H1 (cell line): ENCODE results near the gene TEX55. TPM values are rescaled to one million over a fixed set of nuclear protein-coding genes. Genes with fewer than 3 reads are reported as not detected.

Experiments used
- CTCF ChIA-PET: fragments of 300-600 bp; sonication (Branson Sonifier 250); formaldehyde crosslinking; loops from one replicate; lab custom pipeline; 2021; ENCODE audit not compliant: partially characterized antibody; lab: Charles Lee
- POLR2A ChIA-PET: fragments of 300-600 bp; sonication (Branson Sonifier 250); formaldehyde crosslinking; loops from one replicate; lab custom pipeline; 2021; ENCODE audit warnings: inconsistent platforms; ENCODE audit not compliant: partially characterized antibody; lab: Charles Lee
- DNase-seq, 2 experiments: peaks; one replicate each; pipeline versions ENCODE4 v3.0.0 to v3.0.0-alpha.2; 2010 to 2022; ENCODE audit warnings: low spot score in 2 of 2, low read depth in 1 of 2, mixed read lengths in 1 of 2
- FAIRE-seq: peaks from 2 replicates; lab custom pipeline; 2011; peaks lifted over from hg19 to GRCh38; lab: Jason Lieb, UNC
- H2AFZ ChIP-seq: 2 replicates; pipeline ENCODE4 v1.8.1; 2012; ENCODE audit warnings: low read length, inconsistent platforms
- H2AK5ac ChIP-seq: 2 replicates; pipeline ENCODE4 v1.6.1; 2013; ENCODE audit warnings: low read depth, low read length
- H2BK120ac ChIP-seq: replicated peaks from 2 replicates; pipeline ENCODE3; 2013; ENCODE audit warnings: low read depth, low read length, inconsistent platforms
- H2BK12ac ChIP-seq: 2 replicates; pipeline ENCODE4 v1.6.1; 2013; ENCODE audit warnings: low read depth, low read length
- H2BK15ac ChIP-seq: 2 replicates; pipeline ENCODE4 v1.6.1; 2013; ENCODE audit warnings: low read length
- H2BK20ac ChIP-seq: 2 replicates; pipeline ENCODE4 v1.6.1; 2013; ENCODE audit warnings: low read length
- H2BK5ac ChIP-seq: 2 replicates; pipeline ENCODE4 v1.6.1; 2013; ENCODE audit warnings: low read depth, low read length
- H3K14ac ChIP-seq: 2 replicates; pipeline ENCODE4 v1.6.1; 2013; ENCODE audit warnings: inconsistent platforms; ENCODE audit not compliant: insufficient read length
- H3K18ac ChIP-seq: 2 replicates; pipeline ENCODE4 v1.6.1; 2013; ENCODE audit warnings: low read length; ENCODE audit errors: extremely low read depth
- H3K23ac ChIP-seq: 2 replicates; pipeline ENCODE4 v1.6.1; 2013; ENCODE audit warnings: inconsistent platforms; ENCODE audit not compliant: insufficient read length
- H3K23me2 ChIP-seq: 2 replicates; pipeline ENCODE4 v1.6.1; 2013; ENCODE audit warnings: low read depth, low read length
- H3K27ac ChIP-seq: 2 replicates; pipeline ENCODE4 v1.6.1; 2011; ENCODE audit warnings: low read depth, low read length, inconsistent platforms
- H3K27me3 ChIP-seq, 4 experiments: replicated peaks in 1 of 4; 1 replicate in 1 of 4; 2 replicates in 3 of 4; pipeline versions ENCODE4 v1.6.1 to v1.8.1; 2011 to 2013; ENCODE audit warnings: low read length in 3 of 4, mild to moderate bottlenecking in 3 of 4, inconsistent platforms in 2 of 4, mixed read lengths in 2 of 4, moderate library complexity in 1 of 4; ENCODE audit not compliant: control insufficient read depth in 3 of 4, insufficient read depth in 3 of 4; ENCODE audit errors: extremely low read depth in 1 of 4
- H3K36me3 ChIP-seq, 4 experiments: 2 replicates each; pipeline versions ENCODE4 v1.6.1 to v1.8.1; 2011 to 2013; ENCODE audit warnings: mild to moderate bottlenecking in 4 of 4, low read length in 3 of 4, moderate library complexity in 2 of 4, control low read depth in 1 of 4, inconsistent platforms in 1 of 4; ENCODE audit not compliant: insufficient read depth in 4 of 4, control insufficient read depth in 2 of 4
- H3K4ac ChIP-seq: replicated peaks from 2 replicates; pipeline ENCODE3; 2013; ENCODE audit warnings: low read length, low read depth, mixed read lengths, inconsistent platforms; ENCODE audit not compliant: insufficient read length
- H3K4me1 ChIP-seq, 4 experiments: replicated peaks in 1 of 4; 1 replicate in 1 of 4; 2 replicates in 3 of 4; pipeline versions ENCODE4 v1.6.1 to v1.8.1; 2011 to 2013; ENCODE audit warnings: low read length in 3 of 4, inconsistent platforms in 2 of 4, mixed read lengths in 1 of 4; ENCODE audit not compliant: insufficient read depth in 4 of 4, control insufficient read depth in 3 of 4
- H3K4me2 ChIP-seq, 2 experiments: 2 replicates each; pipeline versions ENCODE4 v1.6.1 to v1.8.1; 2011 to 2013; ENCODE audit warnings: low read depth in 2 of 2, low read length in 2 of 2, control low read depth in 1 of 2, inconsistent platforms in 1 of 2, mild to moderate bottlenecking in 1 of 2; ENCODE audit not compliant: insufficient read depth in 1 of 2
- H3K4me3 ChIP-seq, 4 experiments: fragments of 200-600, 300-600 bp in 1 of 4; sonication (generic), shearing (Covaris generic), sonication (Bioruptor Twin) in 1 of 4; 2 replicates each; pipeline versions ENCODE4 v1.5.1 to v1.8.1; 2011 to 2016; ENCODE audit warnings: low read length in 4 of 4, low read depth in 3 of 4, control low read depth in 2 of 4, inconsistent platforms in 2 of 4, mild to moderate bottlenecking in 2 of 4, mixed read lengths in 1 of 4, moderate library complexity in 1 of 4; ENCODE audit not compliant: insufficient read depth in 2 of 4; ENCODE audit errors: extremely low read depth in 1 of 4
- H3K56ac ChIP-seq: replicated peaks from 2 replicates; pipeline ENCODE3; 2013; ENCODE audit warnings: low read depth, mild to moderate bottlenecking, mixed read lengths, low read length, inconsistent platforms; ENCODE audit not compliant: insufficient read length
- H3K79me1 ChIP-seq: 2 replicates; pipeline ENCODE4 v1.6.1; 2013; ENCODE audit warnings: low read depth, low read length, control low read depth
- H3K79me2 ChIP-seq, 2 experiments: 2 replicates each; pipeline versions ENCODE4 v1.6.1 to v1.8.1; 2012 to 2013; ENCODE audit warnings: low read length in 2 of 2, mild to moderate bottlenecking in 2 of 2, inconsistent platforms in 1 of 2; ENCODE audit not compliant: insufficient read depth in 2 of 2, control insufficient read depth in 1 of 2
- H3K9ac ChIP-seq, 4 experiments: replicated peaks in 1 of 4; 1 replicate in 1 of 4; 2 replicates in 3 of 4; pipeline versions ENCODE4 v1.6.1 to v1.8.1; 2011 to 2013; ENCODE audit warnings: low read depth in 3 of 4, low read length in 3 of 4, control low read depth in 2 of 4, mild to moderate bottlenecking in 2 of 4, moderate library complexity in 2 of 4, inconsistent platforms in 1 of 4; ENCODE audit errors: extremely low read depth in 1 of 4
- H3K9me3 ChIP-seq, 2 experiments: 2 replicates each; pipeline versions ENCODE4 v1.6.1 to v1.8.1; 2012 to 2013; ENCODE audit warnings: mild to moderate bottlenecking in 2 of 2, moderate library complexity in 2 of 2, control low read depth in 1 of 2, inconsistent platforms in 1 of 2, low read depth in 1 of 2, low read length in 1 of 2, mixed read lengths in 1 of 2; ENCODE audit not compliant: insufficient read depth in 2 of 2
- H4K20me1 ChIP-seq, 2 experiments: replicated peaks in 1 of 2; 2 replicates each; pipeline versions ENCODE3 to v1.8.1; 2011 to 2013; ENCODE audit warnings: inconsistent platforms in 2 of 2, low read length in 2 of 2, mild to moderate bottlenecking in 1 of 2; ENCODE audit not compliant: insufficient read depth in 2 of 2, control insufficient read depth in 1 of 2
- H4K5ac ChIP-seq: 2 replicates; pipeline ENCODE4 v1.6.1; 2013; ENCODE audit warnings: low read length, low read depth, mixed read lengths, inconsistent platforms; ENCODE audit not compliant: insufficient read length
- H4K8ac ChIP-seq: 2 replicates; pipeline ENCODE4 v1.8.0; 2013; ENCODE audit warnings: mild to moderate bottlenecking, moderate library complexity, low read length, inconsistent platforms; ENCODE audit not compliant: insufficient read depth; ENCODE audit errors: extremely low read depth
- H4K91ac ChIP-seq: replicated peaks from 2 replicates; pipeline ENCODE3; 2013; ENCODE audit warnings: low read length, mixed read lengths, inconsistent platforms; ENCODE audit not compliant: insufficient read length
- HDAC2 ChIP-seq, 2 experiments: fragments of 300-600 bp in 1 of 2; sonication (generic) in 1 of 2; IDR thresholded peaks; 2 replicates each; pipeline ENCODE4 v1.6.1; 2011 to 2012; ENCODE audit warnings: low read depth in 2 of 2, low read length in 2 of 2, mild to moderate bottlenecking in 2 of 2, moderate library complexity in 2 of 2, borderline replicate concordance in 1 of 2, inconsistent platforms in 1 of 2
- JUN ChIP-seq: IDR thresholded peaks from 2 replicates; pipeline ENCODE4 v1.6.1; 2011; ENCODE audit warnings: low read depth, mild to moderate bottlenecking, improper control_type of control experiment, low read length
- KDM1A ChIP-seq: fragments of 200-600, 300-600 bp; sonication (generic); IDR thresholded peaks from 2 replicates; pipeline ENCODE4 v1.7.1; 2016; ENCODE audit warnings: mild to moderate bottlenecking, low read length, borderline replicate concordance
- RXRA ChIP-seq: IDR thresholded peaks from 2 replicates; pipeline ENCODE4 v1.6.1; 2011; ENCODE audit warnings: low read depth, mild to moderate bottlenecking, low read length, moderate library complexity; ENCODE audit not compliant: insufficient read depth
- SIX5 ChIP-seq: IDR thresholded peaks from 2 replicates; pipeline ENCODE4 v1.6.1; 2011; ENCODE audit warnings: mild to moderate bottlenecking, low read depth, low read length
- SP1 ChIP-seq: IDR thresholded peaks from 2 replicates; pipeline ENCODE4 v1.6.1; 2011; ENCODE audit warnings: low read depth, low read length
- TAF7 ChIP-seq: optimal IDR thresholded peaks from 2 replicates; pipeline ENCODE3; 2011; ENCODE audit warnings: low read depth, mild to moderate bottlenecking, inconsistent platforms, low read length, moderate library complexity, borderline replicate concordance
- TEAD4 ChIP-seq: IDR thresholded peaks from 2 replicates; pipeline ENCODE4 v1.6.1; 2012; ENCODE audit warnings: low read depth, low read length, inconsistent platforms, mixed read lengths
- YY1 ChIP-seq: IDR thresholded peaks from 2 replicates; pipeline ENCODE4 v1.6.1; 2011; ENCODE audit warnings: low read depth, mild to moderate bottlenecking, low read length
- WGBS, 2 experiments: shearing (Covaris generic) in 1 of 2; methylation state at CpG; one replicate each; pipeline versions ENCODE4 v1.1.6 to v1.1.7; 2013 to 2015; ENCODE audit warnings: low lambda C conversion rate in 2 of 2, mixed read lengths in 2 of 2, inconsistent platforms in 1 of 2, low coverage in 1 of 2, missing lambda C conversion rate in 1 of 2; ENCODE audit not compliant: insufficient replicate concordance in 2 of 2, insufficient coverage in 1 of 2, insufficient read length in 1 of 2; ENCODE audit errors: extremely low coverage in 1 of 2, missing lambda C conversion rate in 1 of 2; 5-methylcytosine and 5-hydroxymethylcytosine counted together
- polyA plus RNA-seq, 7 experiments: library from polyadenylated mRNA; depleted of rRNA in 3 of 7; stranded (reverse) in 5 of 7; unstranded in 2 of 7; fragments of >200 nt in 5 of 7; fragments of 200-250 nt in 2 of 7; gene quantifications; 1 replicate in 5 of 7; 2 replicates in 1 of 7; 4 replicates in 1 of 7; pipeline versions ENCODE4 v1.2.1 to v1.2.3, GENCODE V29; 2011 to 2013; ENCODE audit warnings: missing spikeins in 2 of 7, mixed read lengths in 2 of 7
- total RNA-seq: library from RNA; stranded (reverse); fragmentation: NEBNext Ultra II Directional; extraction: Animal tissue kit (Norgen Biotek cat#: 25700); gene quantifications from 2 replicates; pipeline ENCODE4 v1.2.1, GENCODE V29; 2021

The TEX55 gene
- total and polyA plus RNA-seq, 2 of the 8 experiments (the other 6 are each of a cell fraction or from before 2014, with no cell fraction given) = not detected

DNA sequence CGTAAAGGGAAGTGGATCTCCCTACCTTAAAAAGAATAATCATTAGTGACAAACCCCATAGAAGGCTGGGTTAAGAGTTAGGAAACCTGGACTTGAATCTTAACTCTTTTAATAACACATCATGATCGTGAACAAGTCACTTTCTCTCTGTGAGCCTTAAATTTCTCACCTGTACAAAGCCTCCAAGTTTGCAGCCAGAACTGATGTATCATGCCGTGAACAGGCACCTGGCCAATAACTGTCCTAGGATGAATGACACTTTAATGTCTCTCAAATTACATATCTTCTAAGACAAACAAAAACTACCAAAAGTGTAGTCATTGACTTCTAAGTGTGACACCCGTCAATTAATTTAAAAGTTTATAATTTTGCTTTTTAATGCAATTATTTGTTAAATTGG, 31.4 kb downstream of the TEX55 start:
- no peak overlapping the region for H2BK15ac ChIP-seq
- H3K23ac ChIP-seq = no peak overlapping the region
- WGBS, 2 experiments = 92% methylated on average over 4 of the region's 4 CpGs; no CpG with 5 or more reads in 1 of the 2 experiments
- H3K9ac ChIP-seq = no peak overlapping the region
- H2BK120ac ChIP-seq = no peak overlapping the region
- H3K4ac ChIP-seq = no peak overlapping the region
- no peak overlapping the region for H2BK5ac ChIP-seq
- H3K9me3 ChIP-seq = no peaks in the 10 kb centered on the region
- H3K4me3 ChIP-seq = no peak overlapping the region
- no peak overlapping the region for H2AFZ ChIP-seq
- H4K8ac ChIP-seq = no peak overlapping the region
- no peak overlapping the region for H4K5ac ChIP-seq
- no peaks in the 10 kb centered on the region for H3K79me2 ChIP-seq
- H2BK20ac ChIP-seq = no peak overlapping the region
- no peak overlapping the region for H2BK12ac ChIP-seq
- TF ChIP-seq JUN = no peak
- TF ChIP-seq SIX5 = no peak
- no peak for TF ChIP-seq HDAC2 (IDR thresholded peaks at IDR 0.05; ENCODE audit: borderline replicate concordance in 1 of 2, low read depth in 2 of 2, low read length in 2 of 2)
- no peak for TF ChIP-seq RXRA
- no peak for TF ChIP-seq KDM1A
- no peak for TF ChIP-seq YY1
- no peak for TF ChIP-seq SP1
- no peak for TF ChIP-seq TAF7
- no peak for TF ChIP-seq TEAD4
- no peaks in the 10 kb centered on the region for H4K20me1 ChIP-seq
- no peak for FAIRE-seq
- ChIA-PET CTCF (no interaction called here), POLR2A (no interaction called here)
- no peak overlapping the region for H3K4me2 ChIP-seq
- no peaks in the 10 kb centered on the region for H3K27me3 ChIP-seq
- H3K4me1 ChIP-seq = peaks cover 0 to 1% (median 0%) of the 10 kb centered on the region in 4 experiments; a peak in 1 of 7 replicates
- no peaks in the 10 kb centered on the region for H3K36me3 ChIP-seq
- no peak for DNase-seq
- no peak overlapping the region for H3K56ac ChIP-seq
- no peak overlapping the region for H4K91ac ChIP-seq
- H3K18ac ChIP-seq = no peak overlapping the region
- H3K79me1 ChIP-seq = no peaks in the 10 kb centered on the region
- no peak overlapping the region for H2AK5ac ChIP-seq
- no peaks in the 10 kb centered on the region for H3K23me2 ChIP-seq
- no peak overlapping the region for H3K14ac ChIP-seq
- no peak overlapping the region for H3K27ac ChIP-seq
